ENCODE measurements around the gene GALK1. TPM values are rescaled to one million over a fixed set of nuclear protein-coding genes. Genes with fewer than 3 reads are reported as not detected.
"Not testable (repeated sequence)": the region's sequence is repeated elsewhere in the genome, so short reads cannot be mapped to it uniquely, and the experiment has no call there.

Gene GALK1
- 101 TPM for total RNA-seq

DNA sequence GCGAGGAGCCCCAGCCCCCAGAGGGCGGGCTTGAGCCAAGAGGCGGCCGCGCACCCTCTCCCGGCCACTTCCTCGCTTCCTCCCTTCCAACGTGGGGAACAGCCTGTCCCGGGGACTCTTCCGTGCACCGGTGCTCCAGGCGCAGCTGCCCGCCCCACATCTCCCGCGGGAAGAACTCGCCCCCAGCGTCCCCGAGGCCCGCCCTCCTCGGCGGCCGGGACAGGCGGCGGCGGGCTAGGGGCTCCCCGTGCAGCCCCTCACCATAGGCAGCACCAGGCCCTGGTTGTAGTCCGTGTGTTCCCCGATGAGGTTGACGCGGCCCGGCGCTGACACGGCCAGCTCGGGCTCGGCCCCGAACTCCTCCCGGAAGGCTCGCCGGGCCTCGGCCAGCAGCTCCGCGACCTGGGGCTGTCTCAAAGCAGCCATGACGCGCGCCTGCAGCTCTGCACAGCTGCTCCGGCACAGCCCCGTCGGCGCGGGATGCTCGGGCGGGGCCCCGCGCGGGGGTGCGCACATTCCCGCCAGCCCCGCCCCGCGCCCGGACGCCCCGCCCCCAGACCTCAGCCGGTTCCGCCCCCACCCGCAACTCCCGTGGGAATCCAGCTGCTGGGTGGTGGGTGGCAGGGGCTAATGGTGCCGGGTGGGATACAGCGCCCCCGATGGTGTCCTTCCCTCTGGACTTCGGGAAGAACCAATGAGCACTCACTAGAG, at the start of gene GALK1:
Gene GALK1, minus strand, starts transcription at position 482 of the 711 bp plus-strand sequence. Its CDS starts 56 bp downstream, at position 426.
- peak in 1 of 2 donors; percentile 86 for DNase-seq (ENCODE audit: low spot score in 2 of 2)
- Histone ChIP-seq H3K4me1 (peaks cover 4 to 18% of the 10 kb centered on the region in 2 donors), H3K36me3 (peaks cover 0 to 4% of the 10 kb centered on the region in 2 donors), H3K27ac (peak within 1 kb of the TSS; percentile 84 to 85), H3K4me3 (peak within 1 kb of the TSS; percentile 67 to 85), H3K9me3 (no peaks in the 10 kb centered on the region), H3K27me3 (no peaks in the 10 kb centered on the region)
- intact Hi-C loops (cut with DNase I) = loop anchor here (1.0 kb wide), 1 partner anchor 14 kb away; a partner anchor contains a TSS
- TF ChIP-seq CTCF (IDR thresholded peaks at IDR 0.05) = peak; percentile 40 to 66 (median 58)

- DNase-seq (ENCODE audit: low spot score in 2 of 2) = no peak
- Histone ChIP-seq H3K27ac (no peak overlapping the region), H3K27me3 (no peaks in the 10 kb centered on the region), H3K36me3 (peaks cover 76 to 91% of the 10 kb centered on the region in 2 donors), H3K4me3 (no peak overlapping the region), H3K9me3 (no peaks in the 10 kb centered on the region), H3K4me1 (no peaks in the 10 kb centered on the region)
- no peak for TF ChIP-seq CTCF (IDR thresholded peaks at IDR 0.05)
- intact Hi-C loops (cut with DNase I) = no loop called here
Observed at GRCh38 chr17:75814021-75814395, 49.0 kb upstream of the GALK1 start.

- no peak overlapping the region for H3K27ac ChIP-seq
- H3K4me3 ChIP-seq = no peak overlapping the region
- intact Hi-C loops (cut with DNase I) = no loop called here
- no peak for TF ChIP-seq CTCF (IDR thresholded peaks at IDR 0.05)
- H3K27me3 ChIP-seq = no peaks in the 10 kb centered on the region
- no peaks in the 10 kb centered on the region for H3K9me3 ChIP-seq
- DNase-seq (ENCODE audit: low spot score in 2 of 2) = no peak
- peaks cover 70 to 85% of the 10 kb centered on the region in 2 donors for H3K36me3 ChIP-seq
- peaks cover 0 to 3% of the 10 kb centered on the region in 2 donors for H3K4me1 ChIP-seq
Observed at GRCh38 chr17:75813081-75814020, 48.4 kb upstream of the GALK1 start.

GRCh38 chr17:75812096-75813013, 47.4 kb upstream of the GALK1 start:
- intact Hi-C loops (cut with DNase I) = no loop called here
- H3K4me3 ChIP-seq = no peak overlapping the region
- H3K4me1 ChIP-seq = peaks cover 0 to 3% of the 10 kb centered on the region in 2 donors
- peaks cover 62 to 75% of the 10 kb centered on the region in 2 donors for H3K36me3 ChIP-seq
- no peak overlapping the region for H3K27ac ChIP-seq
- TF ChIP-seq CTCF (IDR thresholded peaks at IDR 0.05) = no peak
- DNase-seq (ENCODE audit: low spot score in 2 of 2) = no peak
- H3K27me3 ChIP-seq = no peaks in the 10 kb centered on the region
- no peaks in the 10 kb centered on the region for H3K9me3 ChIP-seq

- H3K36me3 ChIP-seq = peaks cover 52 to 63% of the 10 kb centered on the region in 2 donors
- no peaks in the 10 kb centered on the region for H3K9me3 ChIP-seq
- intact Hi-C loops (cut with DNase I) = no loop called here
- TF ChIP-seq CTCF (IDR thresholded peaks at IDR 0.05) = no peak
- peaks cover 0 to 3% of the 10 kb centered on the region in 2 donors for H3K4me1 ChIP-seq
- DNase-seq (ENCODE audit: low spot score in 2 of 2) = no peak
- no peak overlapping the region for H3K27ac ChIP-seq
- no peaks in the 10 kb centered on the region for H3K27me3 ChIP-seq
- no peak overlapping the region for H3K4me3 ChIP-seq
Observed at GRCh38 chr17:75811174-75811573, 46.2 kb upstream of the GALK1 start.

- DNase-seq (ENCODE audit: low spot score in 2 of 2); H3K9me3 ChIP-seq; H3K4me1 ChIP-seq; intact Hi-C loops (cut with DNase I); H3K27me3 ChIP-seq; H3K4me3 ChIP-seq; H3K27ac ChIP-seq: not testable (repeated sequence)
- peaks cover 52 to 59% of the 10 kb centered on the region in 2 donors for H3K36me3 ChIP-seq
Observed at GRCh38 chr17:75810756-75811155, 45.8 kb upstream of the GALK1 start.

Measured in ascending aorta (tissue), 2 donors.